ENCODE data around the gene TRIM3. TPM values are rescaled to one million over a fixed set of nuclear protein-coding genes. Genes with fewer than 3 reads are reported as not detected.

TRIM3 gene
- total RNA-seq, 2 donors from 2014 or later = 40.3 to 40.4 TPM

DNA sequence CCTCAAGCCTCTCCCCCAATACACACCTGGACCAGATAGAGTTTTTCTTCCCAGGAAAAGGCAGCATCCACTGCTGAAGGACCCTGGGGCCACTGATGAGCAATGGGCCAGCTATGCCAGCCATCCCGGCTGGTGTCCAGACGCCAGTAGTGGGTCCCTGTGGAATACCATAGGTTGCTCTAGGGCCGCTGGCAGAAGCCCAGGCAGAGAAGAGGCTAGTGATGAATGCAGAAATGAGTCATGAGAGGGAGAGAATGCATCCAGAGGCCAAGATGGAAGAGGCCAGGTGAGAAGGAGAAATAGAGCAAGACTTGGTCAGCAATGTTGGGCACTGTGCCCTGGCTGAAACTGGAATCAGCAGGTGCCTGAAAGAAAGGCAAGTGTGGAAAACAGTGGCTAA, 41.9 kb downstream of the TRIM3 start:
- H3K27ac ChIP-seq = no peak overlapping the region
- TF ChIP-seq, protein P1, sequence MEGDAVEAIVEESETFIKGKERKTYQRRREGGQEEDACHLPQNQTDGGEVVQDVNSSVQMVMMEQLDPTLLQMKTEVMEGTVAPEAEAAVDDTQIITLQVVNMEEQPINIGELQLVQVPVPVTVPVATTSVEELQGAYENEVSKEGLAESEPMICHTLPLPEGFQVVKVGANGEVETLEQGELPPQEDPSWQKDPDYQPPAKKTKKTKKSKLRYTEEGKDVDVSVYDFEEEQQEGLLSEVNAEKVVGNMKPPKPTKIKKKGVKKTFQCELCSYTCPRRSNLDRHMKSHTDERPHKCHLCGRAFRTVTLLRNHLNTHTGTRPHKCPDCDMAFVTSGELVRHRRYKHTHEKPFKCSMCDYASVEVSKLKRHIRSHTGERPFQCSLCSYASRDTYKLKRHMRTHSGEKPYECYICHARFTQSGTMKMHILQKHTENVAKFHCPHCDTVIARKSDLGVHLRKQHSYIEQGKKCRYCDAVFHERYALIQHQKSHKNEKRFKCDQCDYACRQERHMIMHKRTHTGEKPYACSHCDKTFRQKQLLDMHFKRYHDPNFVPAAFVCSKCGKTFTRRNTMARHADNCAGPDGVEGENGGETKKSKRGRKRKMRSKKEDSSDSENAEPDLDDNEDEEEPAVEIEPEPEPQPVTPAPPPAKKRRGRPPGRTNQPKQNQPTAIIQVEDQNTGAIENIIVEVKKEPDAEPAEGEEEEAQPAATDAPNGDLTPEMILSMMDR (IDR thresholded peaks at IDR 0.05) = no peak
- H3K9me3 ChIP-seq = no peaks in the 10 kb centered on the region
- H3K27me3 ChIP-seq (replicated peaks; ENCODE audit: insufficient read depth) = no peaks in the 10 kb centered on the region
- DNase-seq (ENCODE audit: low spot score) (no peak), ATAC-seq (ENCODE audit: insufficient number of reproducible peaks, low FRiP score, low read depth) (no peak)
- H3K36me3 ChIP-seq = no peaks in the 10 kb centered on the region
- no peaks in the 10 kb centered on the region for H3K4me1 ChIP-seq (ENCODE audit: control insufficient read depth in 1 of 2, low read depth in 2 of 2)
- H3K4me3 ChIP-seq = no peak overlapping the region

DNA sequence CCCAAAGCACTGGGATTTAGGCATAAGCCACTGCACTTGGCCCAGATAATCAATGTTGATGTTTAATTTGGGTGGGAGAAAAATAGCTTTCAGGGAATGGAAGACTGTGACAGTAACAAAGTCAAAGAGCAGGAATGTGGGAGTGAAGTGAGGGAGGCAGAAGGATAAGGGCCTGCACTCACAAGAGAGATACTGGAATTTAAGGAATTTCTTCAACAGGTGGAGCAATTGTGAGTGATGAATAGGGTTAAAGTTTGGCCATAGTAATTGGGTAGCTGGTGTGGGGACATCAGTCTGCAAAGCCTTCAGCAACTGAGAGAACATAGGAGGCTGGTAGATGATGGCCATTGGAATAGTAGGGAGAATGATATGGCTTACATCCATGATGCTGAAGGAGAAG, 46.2 kb downstream of the TRIM3 start:
- no peak for ATAC-seq (ENCODE audit: insufficient number of reproducible peaks, low FRiP score, low read depth)
- TF ChIP-seq, protein P1 (IDR thresholded peaks at IDR 0.05) = no peak

DNA sequence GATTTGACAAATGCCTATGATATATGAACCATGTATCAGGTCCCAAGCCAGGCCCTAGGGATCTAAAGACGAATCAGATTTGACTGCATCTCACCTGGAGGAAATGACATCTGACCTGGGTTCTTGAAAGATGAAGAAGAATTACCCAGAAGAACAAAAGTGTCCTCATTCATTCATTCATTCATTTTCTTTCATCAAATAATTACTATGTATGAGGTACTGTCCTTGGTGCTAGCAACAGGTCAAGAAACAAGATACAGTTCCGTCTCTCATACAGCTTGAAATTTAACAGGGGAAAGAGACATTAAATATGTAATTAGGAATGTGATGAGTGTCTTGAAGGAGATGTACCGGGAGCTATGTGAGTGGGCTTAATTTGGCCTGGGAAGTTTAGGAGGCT, 53.1 kb downstream of the TRIM3 start:
- Histone ChIP-seq H3K4me1 (ENCODE audit: control insufficient read depth in 1 of 2, low read depth in 2 of 2) (peaks cover 5 to 24% of the 10 kb centered on the region in 2 donors), H3K4me3 (no peak overlapping the region), H3K36me3 (no peaks in the 10 kb centered on the region), H3K9me3 (no peaks in the 10 kb centered on the region), H3K27me3 (replicated peaks; ENCODE audit: insufficient read depth) (no peaks in the 10 kb centered on the region), H3K27ac (no peak overlapping the region)
- TF ChIP-seq, protein P1 (IDR thresholded peaks at IDR 0.05) = no peak
- ATAC-seq (ENCODE audit: insufficient number of reproducible peaks, low FRiP score, low read depth) (no peak), DNase-seq (ENCODE audit: low spot score) (no peak)

More for the DNA sequence above, 46.2 kb downstream of the TRIM3 start:
- Histone ChIP-seq H3K27me3 (replicated peaks; ENCODE audit: insufficient read depth) (no peaks in the 10 kb centered on the region), H3K36me3 (no peaks in the 10 kb centered on the region), H3K9me3 (no peaks in the 10 kb centered on the region), H3K27ac (no peak overlapping the region), H3K4me1 (ENCODE audit: control insufficient read depth in 1 of 2, low read depth in 2 of 2) (no peaks in the 10 kb centered on the region), H3K4me3 (no peak overlapping the region)
- DNase-seq (ENCODE audit: low spot score) = no peak

DNA sequence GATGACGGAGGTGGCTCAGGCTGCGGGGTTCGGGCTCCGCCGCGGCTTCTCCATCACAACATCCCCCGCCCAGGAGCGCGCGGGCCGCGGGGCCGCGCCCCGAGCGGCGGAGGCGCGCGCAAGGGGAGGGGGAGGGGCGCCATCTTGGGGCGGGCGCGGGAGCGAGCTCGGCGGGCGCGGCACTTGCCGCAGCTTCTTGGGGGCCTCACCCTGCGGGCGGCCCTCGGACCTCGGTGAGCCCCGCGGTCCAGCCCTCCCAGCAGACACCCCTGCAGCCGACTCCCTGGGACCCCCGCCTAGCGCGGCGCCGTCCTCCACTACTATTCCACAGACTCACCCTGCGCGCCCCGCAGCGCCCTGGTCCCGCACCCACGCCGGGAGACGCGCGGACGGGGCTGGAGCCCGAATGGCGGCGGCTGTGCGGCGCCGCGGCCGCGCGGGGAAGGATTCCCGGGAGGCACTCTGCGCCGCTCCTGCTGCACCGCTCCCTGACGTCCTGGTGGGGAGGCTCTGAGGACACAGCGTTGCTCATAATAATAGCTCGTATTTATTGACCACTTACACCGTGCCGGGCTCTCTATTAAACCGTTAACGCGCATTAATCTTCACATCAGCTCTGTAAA, 54.6 kb downstream of the TRIM3 start, which contains the start of gene APBB1:
TSS of gene APBB1 (minus strand) at position 86 of the 623 bp plus-strand sequence. CDS start 7,747 bp downstream, outside the sequence.
- H3K27me3 ChIP-seq (replicated peaks; ENCODE audit: insufficient read depth) = no peaks in the 10 kb centered on the region
- peak; percentile 85 for ATAC-seq (ENCODE audit: insufficient number of reproducible peaks, low FRiP score, low read depth)
- no peaks in the 10 kb centered on the region for H3K36me3 ChIP-seq
- peak within 1 kb of the TSS; percentile 97 for H3K4me3 ChIP-seq
- TF ChIP-seq, protein P1 (IDR thresholded peaks at IDR 0.05) = no peak
- peaks cover 5 to 24% of the 10 kb centered on the region in 2 donors for H3K4me1 ChIP-seq (ENCODE audit: control insufficient read depth in 1 of 2, low read depth in 2 of 2)
- peak within 1 kb of the TSS; percentile 91 to 93 for H3K27ac ChIP-seq
- H3K9me3 ChIP-seq = no peaks in the 10 kb centered on the region
- DNase-seq (ENCODE audit: low spot score) = no peak

DNA sequence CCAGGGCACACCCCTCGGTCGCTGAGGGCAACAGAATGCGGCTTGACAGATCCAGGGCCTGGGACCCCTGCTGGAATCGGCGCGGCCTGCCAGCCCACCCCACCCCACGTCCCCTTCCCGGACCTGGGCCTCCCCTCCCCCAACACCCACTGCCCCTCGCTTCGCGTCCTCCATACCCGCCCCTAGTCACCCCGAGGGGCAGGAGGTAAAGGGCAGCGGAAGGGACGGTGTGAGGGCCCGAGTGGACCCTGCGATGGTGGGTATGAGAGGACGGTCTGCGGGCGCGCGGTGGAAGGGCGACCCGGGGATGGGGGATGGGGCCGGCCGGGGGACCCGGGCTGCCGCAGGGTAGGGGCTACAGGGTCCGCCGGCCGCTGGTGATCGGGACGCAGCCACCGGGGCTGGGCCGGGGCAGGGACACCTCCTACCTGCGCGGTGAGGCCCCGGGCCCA, 55.2 kb downstream of the TRIM3 start:
- no peaks in the 10 kb centered on the region for H3K9me3 ChIP-seq
- H3K4me1 ChIP-seq (ENCODE audit: control insufficient read depth in 1 of 2, low read depth in 2 of 2) = peaks cover 5 to 24% of the 10 kb centered on the region in 2 donors
- no peaks in the 10 kb centered on the region for H3K36me3 ChIP-seq
- no peaks in the 10 kb centered on the region for H3K27me3 ChIP-seq (replicated peaks; ENCODE audit: insufficient read depth)
- ATAC-seq (ENCODE audit: insufficient number of reproducible peaks, low FRiP score, low read depth) = peak; percentile 11
- peak overlapping the region; percentile 97 for H3K4me3 ChIP-seq
- peak overlapping the region; percentile 91 to 93 for H3K27ac ChIP-seq
- TF ChIP-seq, protein P1 (IDR thresholded peaks at IDR 0.05) = no peak
- DNase-seq (ENCODE audit: low spot score) = no peak
